HepG2 (cell line): Measurements from ENCODE around the gene TMEM240. TPM values are rescaled to one million over a fixed set of nuclear protein-coding genes. Genes with fewer than 3 reads are reported as not detected.
A peak's percentile ranks its signal among the peaks of the same experiment; 100 is the strongest.
"Not testable (repeated sequence)": the region's sequence is repeated elsewhere in the genome, so short reads cannot be mapped to it uniquely, and the experiment has no call there.

Experiments used
- ATAC-seq: fragments of 200-7000 bp; cut with Tn5 transposase; 3 replicates; pipeline ENCODE4 v1.9.1; 2020; ENCODE audit warnings: mild to moderate bottlenecking, moderate library complexity
- BruUV-seq: library from RNA; stranded (reverse); fragments of 400-500 nt; replicated peaks from 2 replicates; lab custom pipeline; 2021; lab: Mats Ljungman, UMichigan
- CTCF ChIA-PET: fragments of 300-600 bp; formaldehyde crosslinking; extraction: SDS; loops from one replicate; lab custom pipeline; 2021; ENCODE audit warnings: low total read pairs, inconsistent platforms, low intra/inter-chr PET ratio; lab: Yijun Ruan, JAX
- POLR2A ChIA-PET: fragments of 350-600 bp; sonication (Branson Sonifier 250); formaldehyde crosslinking; loops from one replicate; lab custom pipeline; 2020; ENCODE audit warnings: antibody characterized with exemption, inconsistent platforms; lab: Yijun Ruan, JAX
- DNase-seq: peaks from one replicate; pipeline ENCODE4 v3.0.0-alpha.2; 2015; ENCODE audit warnings: low spot score
- FAIRE-seq: peaks from 3 replicates; lab custom pipeline; 2011; peaks lifted over from hg19 to GRCh38; lab: Jason Lieb, UNC
- H2AFZ ChIP-seq: one replicate; pipeline ENCODE4 v1.6.1; 2011; ENCODE audit warnings: low read length, inconsistent platforms
- H3K27ac ChIP-seq: fragments of 300-600 bp; 3 replicates; pipeline ENCODE4 v1.8.0; 2011; ENCODE audit warnings: mixed run types, mild to moderate bottlenecking, mixed read lengths, low read length, inconsistent platforms; ENCODE audit not compliant: insufficient read depth; ENCODE audit errors: extremely low read length
- H3K27me3 ChIP-seq, 2 experiments: fragments of 200-600 bp in 1 of 2; 2 replicates in 1 of 2; 3 replicates in 1 of 2; pipeline versions ENCODE4 v1.6.0 to v1.8.0; 2011; ENCODE audit warnings: low read length in 2 of 2, mild to moderate bottlenecking in 2 of 2, moderate library complexity in 2 of 2, inconsistent platforms in 1 of 2; ENCODE audit not compliant: insufficient read depth in 2 of 2, control insufficient read depth in 1 of 2
- H3K36me3 ChIP-seq, 2 experiments: fragments of 200-600 bp in 1 of 2; replicated peaks in 1 of 2; 2 replicates in 1 of 2; 3 replicates in 1 of 2; pipeline versions ENCODE4 v1.5.1 to v1.8.0; 2011; ENCODE audit warnings: low read length in 2 of 2, inconsistent platforms in 1 of 2; ENCODE audit not compliant: insufficient read depth in 2 of 2, control insufficient read depth in 1 of 2
- H3K4me1 ChIP-seq: 2 replicates; pipeline ENCODE4 v1.5.1; 2012; ENCODE audit warnings: low read length, inconsistent platforms; ENCODE audit not compliant: insufficient read depth
- H3K4me2 ChIP-seq: 2 replicates; pipeline ENCODE4 v1.6.0; 2011; ENCODE audit warnings: low read depth, low read length, inconsistent platforms
- H3K4me3 ChIP-seq, 3 experiments: fragments of 200-600 bp in 1 of 3; sonication (generic), shearing (Covaris generic) in 1 of 3; replicated peaks in 1 of 3; 2 replicates each; pipeline ENCODE4 v1.5.1; 2011 to 2016; ENCODE audit warnings: low read length in 3 of 3, inconsistent platforms in 2 of 3, low read depth in 2 of 3, mild to moderate bottlenecking in 2 of 3, control low read depth in 1 of 3, mixed read lengths in 1 of 3; ENCODE audit not compliant: insufficient read depth in 1 of 3
- H3K79me2 ChIP-seq: one replicate; pipeline ENCODE4 v1.6.1; 2011; ENCODE audit warnings: low read length, inconsistent platforms; ENCODE audit not compliant: insufficient read depth
- H3K9ac ChIP-seq: 2 replicates; pipeline ENCODE4 v1.6.0; 2011; ENCODE audit warnings: mild to moderate bottlenecking, low read depth, low read length, inconsistent platforms; ENCODE audit not compliant: insufficient read depth
- H3K9me3 ChIP-seq: 2 replicates; pipeline ENCODE4 v1.5.1; 2012; ENCODE audit warnings: mild to moderate bottlenecking, low read length
- H4K20me1 ChIP-seq: 2 replicates; pipeline ENCODE4 v1.6.0; 2011; ENCODE audit warnings: inconsistent platforms, mild to moderate bottlenecking, low read length, moderate library complexity; ENCODE audit not compliant: insufficient read depth
- MED8 ChIP-seq: sonication (generic); formaldehyde crosslinking; IDR thresholded peaks from 2 replicates; pipeline ENCODE4 v1.8.1; 2023; ENCODE audit warnings: mild to moderate bottlenecking, missing genetic modification reagents; ENCODE audit not compliant: insufficient replicate concordance
- RBFOX2 ChIP-seq: fragments of 200-400 bp; formaldehyde crosslinking; IDR thresholded peaks from 2 replicates; pipeline ENCODE4 v1.6.1; 2017; ENCODE audit warnings: low read depth, mild to moderate bottlenecking, low read length
- WGBS: methylation state at CpG from one replicate; pipeline ENCODE4 v1.1.6; 2017; ENCODE audit warnings: low lambda C conversion rate; 5-methylcytosine and 5-hydroxymethylcytosine counted together
- in situ Hi-C: cut with HindIII; loops from 2 replicates; pipeline ENCODE4 v1.10.0; 2017; ENCODE audit warnings: low pct_unique_long_range_greater_than_20kb; ENCODE audit not compliant: extremely low pct_ligation_motif_present
- intact Hi-C: fragments of 100-400 bp; cut with micrococcal nuclease; formaldehyde crosslinking; loops from one replicate; pipeline ENCODE4 v1.10.0; 2022; ENCODE audit not compliant: unreplicated experiment
- polyA plus RNA-seq, 8 experiments: library from polyadenylated mRNA; depleted of rRNA in 3 of 8; stranded (reverse) in 7 of 8; unstranded in 1 of 8; fragments of >200 nt; fragmentation: Illumina TruSeq in 4 of 8; extraction: Trizol in 4 of 8; gene quantifications; 2 replicates each; pipeline versions ENCODE4 v1.2.1 to v1.2.3, GENCODE V29; 2011 to 2016; ENCODE audit warnings: low read depth in 4 of 8, missing spikeins in 1 of 8, mixed read lengths in 1 of 8; ENCODE audit not compliant: insufficient read depth in 1 of 8
- total RNA-seq, 5 experiments: library from RNA; depleted of rRNA; stranded (reverse); fragments of >200 nt; fragmentation: Illumina TruSeq; extraction: Trizol; gene quantifications; 2 replicates each; pipeline ENCODE4 v1.2.3, GENCODE V29; 2016; ENCODE audit warnings: low read depth in 1 of 5

TMEM240 gene
- total and polyA plus RNA-seq, 2 of the 13 experiments (the other 11 are each of a cell fraction or from before 2014, with no cell fraction given) = 0.17 TPM; not detected in 1

DNA sequence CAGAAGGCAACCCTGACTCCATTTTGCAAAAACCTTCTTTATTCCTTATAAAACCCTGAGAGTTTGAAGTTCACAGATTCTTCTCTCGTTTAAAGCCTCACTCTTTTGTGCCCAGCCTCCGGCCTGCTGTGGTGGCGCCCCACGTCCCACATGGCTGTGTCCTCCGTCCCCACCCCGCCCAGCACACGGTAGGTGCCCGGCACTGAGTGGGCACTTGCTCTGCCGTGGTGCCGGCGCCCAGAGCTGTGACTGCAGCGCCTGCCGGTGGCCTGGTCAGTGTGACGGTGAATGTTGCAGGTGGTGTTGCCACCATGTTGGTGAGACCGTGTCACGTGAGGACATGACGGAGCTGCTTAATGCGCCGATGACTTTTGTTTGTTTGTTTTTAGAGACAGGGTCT, 19.1 kb downstream of the TMEM240 start:
- H3K36me3 ChIP-seq = peaks cover 11 to 33% of the 10 kb centered on the region in 2 experiments; a peak in 4 of 5 replicates
- DNase-seq (no peak), ATAC-seq (no peak)
- no peaks in the 10 kb centered on the region for H3K9me3 ChIP-seq
- intact Hi-C loops = no loop called here
- TF ChIP-seq MED8 (CRISPR knock-in tag) (no peak), RBFOX2 (0 out of 2 replicates have a peak, but pooled peaks have one; percentile 21)
- TF ChIP-seq, all 625 proteins: peak for 1
- H4K20me1 ChIP-seq = no peaks in the 10 kb centered on the region
- no peaks in the 10 kb centered on the region for H3K4me1 ChIP-seq
- no peak overlapping the region for H3K4me2 ChIP-seq
- CTCF ChIA-PET = no interaction called here
- no peak for FAIRE-seq
- H3K27ac ChIP-seq = no peak overlapping the region
- 96% methylated on average over 14 of the region's 19 CpGs for WGBS
- no peaks in the 10 kb centered on the region for H3K27me3 ChIP-seq
- H3K79me2 ChIP-seq = no peaks in the 10 kb centered on the region
- POLR2A ChIA-PET = no interaction called here
- H3K9ac ChIP-seq = no peak overlapping the region
- in situ Hi-C loops = no loop called here
- no peak overlapping the region for H2AFZ ChIP-seq
- no peak overlapping the region for H3K4me3 ChIP-seq
- BruUV-seq = no TSS peak

DNA sequence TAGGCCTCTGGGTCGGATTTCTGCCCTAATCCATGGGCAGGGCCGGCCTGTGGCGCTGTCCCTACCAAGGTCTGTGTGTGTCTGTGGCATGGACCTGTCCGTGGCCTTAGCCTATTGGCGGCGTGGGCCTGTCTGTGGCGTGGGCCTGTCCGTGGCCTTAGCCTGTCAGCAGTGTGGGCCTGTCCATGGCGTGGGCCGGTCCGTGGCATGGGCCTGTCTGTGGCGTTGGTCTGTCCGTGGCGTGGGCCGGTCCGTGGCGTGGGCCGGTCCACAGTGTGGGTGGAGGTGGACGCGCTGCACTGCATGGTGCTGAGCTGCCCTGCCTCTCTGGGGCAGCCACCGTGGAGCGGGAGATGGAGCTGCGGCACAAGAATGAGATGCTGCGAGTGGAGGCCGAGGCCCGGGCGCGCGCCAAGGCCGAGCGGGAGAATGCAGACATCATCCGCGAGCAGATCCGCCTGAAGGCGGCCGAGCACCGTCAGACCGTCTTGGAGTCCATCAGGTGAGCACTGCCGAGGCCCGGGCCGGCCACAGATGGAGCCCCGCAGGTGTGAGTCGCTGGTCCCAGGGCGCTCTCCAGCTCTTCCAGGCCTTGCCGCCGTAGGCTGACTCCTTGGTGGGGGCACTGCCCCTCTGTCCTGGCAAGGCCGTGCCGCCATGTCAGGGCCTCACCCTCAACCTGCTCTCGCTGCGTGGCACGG, 20.5 kb downstream of the TMEM240 start:
- 0 out of 2 replicates have a peak, but pooled peaks have one; percentile 29 for TF ChIP-seq RBFOX2
- POLR2A ChIA-PET, BruUV-seq, H3K9me3 ChIP-seq, H3K4me3 ChIP-seq, ATAC-seq, DNase-seq, H3K4me1 ChIP-seq, in situ Hi-C loops, FAIRE-seq, intact Hi-C loops, H3K4me2 ChIP-seq, H2AFZ ChIP-seq, H4K20me1 ChIP-seq, H3K27ac ChIP-seq, CTCF ChIA-PET, H3K79me2 ChIP-seq, H3K27me3 ChIP-seq, H3K9ac ChIP-seq: not testable (repeated sequence)
- H3K36me3 ChIP-seq = peaks cover 11 to 33% of the 10 kb centered on the region in 2 experiments; a peak in 4 of 5 replicates
- WGBS = 99% methylated on average over 21 of the region's 51 CpGs
